HG02588 (cell line): ENCODE results near the gene THUMPD3.

Experiments used
- ATAC-seq: cut with Tn5 transposase; IDR thresholded peaks from one replicate; pipeline ENCODE4 v1.9.1; 2021; ENCODE audit warnings: mild to moderate bottlenecking, moderate library complexity; ENCODE audit not compliant: unreplicated experiment

THUMPD3 gene

GRCh38 chr3:9352917-9353752 is 9.7 kb upstream of the THUMPD3 start:
- no peak for ATAC-seq

- ATAC-seq, result no peak
These were observed 1.0 kb upstream of the THUMPD3 start for GRCh38 chr3:9361691-9362388.

GRCh38 chr3:9369508-9369907 is 6.7 kb downstream of the THUMPD3 start:
- ATAC-seq, result no peak

DNA sequence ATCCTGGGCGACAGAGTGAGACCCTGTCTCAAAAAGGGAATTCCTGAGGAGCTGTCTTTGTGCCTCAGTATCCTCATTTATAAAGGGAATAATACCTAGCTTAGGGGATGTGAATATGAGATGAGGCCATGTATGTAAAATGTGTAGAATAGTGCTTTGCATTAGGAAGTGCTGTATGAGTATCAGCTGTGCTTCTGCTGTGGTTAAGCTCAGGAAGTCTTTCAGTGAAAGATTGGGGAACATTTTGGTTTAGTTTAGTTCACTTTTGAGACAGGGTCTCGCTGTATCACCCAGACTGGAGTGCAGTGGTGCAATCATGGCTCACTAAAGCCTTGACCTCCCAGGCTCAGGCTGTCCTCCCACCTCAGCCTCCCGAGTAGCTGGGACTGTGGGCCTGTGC is 10.6 kb downstream of the THUMPD3 start:
- ATAC-seq, result no peak

GRCh38 chr3:9377981-9378380 is 15.1 kb downstream of the THUMPD3 start:
- no peak for ATAC-seq

DNA sequence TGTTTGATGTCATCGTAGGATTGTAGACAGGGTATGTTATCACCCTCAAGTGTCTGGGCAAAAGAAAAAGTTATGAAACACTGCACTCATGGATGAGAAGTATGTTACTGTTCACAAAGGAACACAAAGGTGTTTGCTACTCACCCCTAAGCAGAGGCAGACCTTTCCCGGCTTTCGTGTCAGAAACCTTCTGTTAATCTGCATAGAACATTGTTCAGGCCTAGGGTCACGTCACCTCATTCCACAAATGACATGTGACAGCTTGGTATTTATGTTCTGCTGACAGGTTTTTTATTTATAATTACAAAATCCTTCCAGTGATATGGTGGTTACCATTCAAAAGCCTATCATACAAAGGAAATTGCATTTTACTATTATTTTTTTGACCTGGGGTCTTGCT is 16.5 kb downstream of the THUMPD3 start:
- ATAC-seq, result no peak

DNA sequence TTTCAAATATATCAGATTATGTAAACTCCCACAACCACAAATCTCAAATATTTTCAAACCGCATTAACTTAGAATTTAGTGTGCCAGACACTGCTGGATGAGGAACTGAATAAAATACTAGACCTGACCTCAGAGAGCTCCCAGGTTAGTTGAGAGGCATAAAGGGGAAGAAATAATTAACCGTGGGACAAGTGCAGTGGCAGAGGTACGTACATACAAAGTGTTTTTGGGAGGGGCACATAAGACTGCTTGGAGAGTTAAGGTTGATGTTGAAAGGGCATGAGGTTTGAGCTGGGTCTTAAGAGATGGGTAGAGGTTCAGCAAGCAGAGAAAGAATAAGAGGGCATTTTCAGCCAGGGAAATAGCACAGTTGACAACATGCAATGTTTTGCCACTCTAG is 17.2 kb downstream of the THUMPD3 start:
- no peak for ATAC-seq

- no peak for ATAC-seq
These were observed 21.4 kb downstream of the THUMPD3 start for GRCh38 chr3:9384141-9384828.

- no peak for ATAC-seq
These were observed 22.6 kb downstream of the THUMPD3 start for GRCh38 chr3:9385187-9386077.

DNA sequence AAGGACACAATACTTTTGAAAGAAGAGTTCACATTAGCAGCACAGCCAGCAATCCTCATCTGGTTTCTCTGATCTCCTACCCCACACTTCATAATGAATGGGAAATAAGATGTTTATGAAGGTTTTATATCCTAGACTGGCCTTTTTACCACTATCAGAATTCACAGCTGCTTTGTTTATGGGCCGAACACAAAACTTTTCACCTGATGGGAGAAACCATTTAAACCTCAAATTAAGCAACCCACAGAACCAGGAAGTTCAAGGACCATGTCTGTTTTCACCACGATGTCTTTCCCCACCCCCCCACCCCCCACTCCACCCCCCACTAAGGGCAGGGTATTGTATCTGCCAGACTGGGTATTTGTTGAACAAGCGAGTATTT is 23.2 kb downstream of the THUMPD3 start:
- no peak for ATAC-seq

DNA sequence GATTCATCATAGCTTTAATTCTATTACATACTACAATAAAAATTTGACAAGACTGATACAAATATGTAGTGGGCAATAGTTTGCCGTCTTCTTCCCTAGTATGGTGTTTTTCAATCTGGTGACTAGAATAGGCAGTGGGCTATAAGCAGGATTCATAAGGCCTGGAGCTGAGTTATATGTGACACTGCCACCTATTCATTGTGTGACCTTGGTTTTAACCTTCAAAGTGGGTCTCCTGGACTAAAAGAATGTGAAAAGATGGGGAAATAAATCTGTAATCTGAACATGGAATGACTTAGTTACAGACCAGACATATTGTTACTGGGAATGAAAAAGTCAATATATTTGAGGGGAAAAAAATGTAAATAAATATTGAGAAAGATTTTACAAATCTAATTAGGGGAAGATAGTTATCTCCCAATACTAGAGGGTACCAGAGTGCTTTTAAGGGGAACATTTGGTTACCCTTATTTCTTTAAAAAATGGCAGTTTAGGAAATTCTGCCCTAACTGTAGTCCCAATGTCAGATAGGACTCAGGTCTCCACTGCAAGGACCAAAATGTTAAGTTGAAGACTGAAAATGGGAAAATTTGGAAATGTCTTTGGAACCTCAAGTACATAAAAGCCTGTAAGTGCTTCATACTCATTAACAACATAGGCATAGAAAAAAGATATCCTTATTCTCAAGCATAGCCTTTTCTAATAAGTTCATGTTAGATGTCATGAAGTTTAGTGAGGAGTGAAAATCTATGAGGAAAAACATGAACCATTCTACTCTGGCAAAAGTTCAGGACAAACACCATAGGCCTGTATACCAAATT is 23.9 kb downstream of the THUMPD3 start:
- no peak for ATAC-seq

DNA sequence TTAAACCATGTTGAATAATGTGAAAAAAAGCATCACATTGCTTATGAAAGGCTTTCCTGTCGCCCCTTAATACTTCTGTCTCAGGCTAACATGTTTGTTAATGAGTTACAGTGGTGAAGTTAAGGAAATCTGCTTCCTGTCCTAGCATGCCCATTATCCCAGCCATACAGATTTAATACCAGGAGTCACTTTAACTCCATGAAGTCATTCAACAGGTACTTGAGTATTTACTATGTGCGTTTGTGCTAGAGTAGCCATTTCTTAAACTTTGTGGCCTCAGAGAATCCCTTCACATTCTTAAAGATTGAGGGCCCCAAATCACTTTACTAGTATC is 24.4 kb downstream of the THUMPD3 start:
- ATAC-seq, result no peak

GRCh38 chr3:9388142-9388541 is 25.3 kb downstream of the THUMPD3 start:
- no peak for ATAC-seq

GRCh38 chr3:9388562-9389272 is 25.9 kb downstream of the THUMPD3 start:
- ATAC-seq, result no peak

DNA sequence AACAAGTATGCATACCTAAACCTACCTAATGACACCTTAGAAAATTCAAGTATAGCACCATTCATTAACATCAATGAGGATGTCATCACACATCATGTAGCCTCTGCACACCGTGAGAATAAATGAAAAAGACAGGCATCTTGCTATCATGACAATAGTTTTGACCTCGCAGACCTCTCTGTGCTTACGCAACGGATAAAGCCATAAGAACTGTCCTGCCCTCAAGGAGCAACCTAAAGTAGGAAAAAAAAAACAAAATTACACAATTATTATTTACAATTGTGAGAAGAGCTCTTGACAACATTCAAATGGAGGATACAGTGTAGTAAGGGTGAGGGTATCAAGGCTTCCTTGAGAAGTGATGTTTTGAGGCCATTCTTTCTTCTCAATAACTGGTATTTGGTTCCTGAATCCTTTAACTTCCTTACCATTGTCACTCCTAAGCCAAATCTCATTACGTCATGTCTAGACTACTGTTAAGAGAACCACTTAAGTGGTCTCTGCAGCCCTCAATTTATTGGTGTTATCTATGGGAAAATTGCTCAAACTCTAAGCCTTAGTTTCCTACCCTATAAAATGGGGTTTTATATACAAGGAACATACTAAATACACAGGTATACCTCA is 27.5 kb downstream of the THUMPD3 start:
- ATAC-seq, result no peak

DNA sequence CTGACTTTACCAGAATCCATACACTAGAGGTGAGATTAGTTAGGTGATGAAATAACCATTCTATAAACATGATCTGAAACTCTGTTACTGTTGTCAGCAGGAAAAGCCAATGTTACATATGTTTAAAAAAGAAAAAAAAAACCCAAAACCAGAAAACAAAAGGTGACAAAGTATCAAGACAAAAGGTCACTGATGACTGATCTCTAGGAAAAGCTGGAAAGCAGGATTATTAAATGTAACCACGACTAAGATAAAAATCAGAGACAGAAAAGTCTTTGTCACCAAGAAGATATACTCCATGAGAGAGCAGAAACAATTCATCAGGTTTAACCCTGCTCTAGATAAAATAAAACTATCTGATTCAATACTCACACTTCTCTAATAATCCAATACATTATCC is 29.2 kb downstream of the THUMPD3 start:
- ATAC-seq, result no peak

GRCh38 chr3:9395570-9396300 is 32.9 kb downstream of the THUMPD3 start:
- ATAC-seq, result no peak

- peak; percentile 26 for ATAC-seq
These were observed 33.4 kb downstream of the THUMPD3 start for GRCh38 chr3:9396301-9396631.
